Measurements from ENCODE around the gene ASPG.

Gene ASPG

GRCh38 chr14:104081261-104081835, 4.2 kb upstream of the ASPG start:
- Mint-ChIP-seq H3K27ac (ENCODE audit: low read depth) (no peak overlapping the region), H3K9me3 (no peaks in the 10 kb centered on the region), H3K4me3 (no peak overlapping the region), H3K27me3 (no peaks in the 10 kb centered on the region), H3K4me1 (no peaks in the 10 kb centered on the region), H3K36me3 (ENCODE audit: insufficient read depth) (peaks cover 1% of the 10 kb centered on the region)
- DNase-seq (ENCODE audit: low spot score in 2 of 2) (no peak), ATAC-seq (replicated peaks; ENCODE audit: extremely low read depth, poor library complexity, severe bottlenecking) (no peak)

- H3K9me3 Mint-ChIP-seq, result no peaks in the 10 kb centered on the region
- no peak overlapping the region for H3K4me3 Mint-ChIP-seq
- peaks cover 1% of the 10 kb centered on the region for H3K36me3 Mint-ChIP-seq (ENCODE audit: insufficient read depth)
- no peak for ATAC-seq (replicated peaks; ENCODE audit: extremely low read depth, poor library complexity, severe bottlenecking)
- no peak for DNase-seq (ENCODE audit: low spot score in 2 of 2)
- peaks cover 6% of the 10 kb centered on the region for H3K27me3 Mint-ChIP-seq
- H3K27ac Mint-ChIP-seq (ENCODE audit: low read depth), result no peak overlapping the region
- H3K4me1 Mint-ChIP-seq, result no peaks in the 10 kb centered on the region
Measured at GRCh38 chr14:104081951-104082464, 3.5 kb upstream of the ASPG start.

- no peak for DNase-seq (ENCODE audit: low spot score in 2 of 2)
- no peaks in the 10 kb centered on the region for H3K9me3 Mint-ChIP-seq
- H3K4me3 Mint-ChIP-seq, result no peak overlapping the region
- H3K27me3 Mint-ChIP-seq, result peaks cover 9% of the 10 kb centered on the region
- no peaks in the 10 kb centered on the region for H3K4me1 Mint-ChIP-seq
- H3K36me3 Mint-ChIP-seq (ENCODE audit: insufficient read depth), result peaks cover 1% of the 10 kb centered on the region
- H3K27ac Mint-ChIP-seq (ENCODE audit: low read depth), result no peak overlapping the region
- ATAC-seq (replicated peaks; ENCODE audit: extremely low read depth, poor library complexity, severe bottlenecking), result no peak
Measured at GRCh38 chr14:104082807-104083206, 2.7 kb upstream of the ASPG start.

GRCh38 chr14:104084251-104085002, 1.1 kb upstream of the ASPG start:
- ATAC-seq (replicated peaks; ENCODE audit: extremely low read depth, poor library complexity, severe bottlenecking) (no peak), DNase-seq (ENCODE audit: low spot score in 2 of 2) (no peak)
- peak overlapping the region; percentile 38 for H3K4me3 Mint-ChIP-seq
- no peaks in the 10 kb centered on the region for H3K9me3 Mint-ChIP-seq
- no peaks in the 10 kb centered on the region for H3K4me1 Mint-ChIP-seq
- peaks cover 1% of the 10 kb centered on the region for H3K36me3 Mint-ChIP-seq (ENCODE audit: insufficient read depth)
- no peak overlapping the region for H3K27ac Mint-ChIP-seq (ENCODE audit: low read depth)
- peaks cover 9% of the 10 kb centered on the region for H3K27me3 Mint-ChIP-seq

DNA sequence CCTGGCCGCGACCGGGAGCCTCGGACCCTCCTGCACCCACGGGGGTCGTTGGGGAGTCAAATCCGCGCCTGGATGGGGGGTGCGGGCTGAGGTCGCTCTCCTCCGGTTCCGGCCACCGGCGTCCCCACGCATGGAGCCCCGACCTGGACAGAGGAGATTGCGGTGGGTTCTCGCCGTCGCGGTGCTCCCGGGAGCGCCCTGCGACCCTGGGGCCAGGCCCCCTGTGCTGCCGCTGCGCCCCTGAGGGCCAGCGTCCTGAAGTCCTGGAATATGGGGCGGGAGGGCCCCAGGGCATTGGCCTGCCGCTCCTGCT, 345 bp downstream of the ASPG start:
- DNase-seq (ENCODE audit: low spot score in 2 of 2) (no peak), ATAC-seq (replicated peaks; ENCODE audit: extremely low read depth, poor library complexity, severe bottlenecking) (no peak)
- no peak overlapping the region for H3K27ac Mint-ChIP-seq (ENCODE audit: low read depth)
- no peaks in the 10 kb centered on the region for H3K9me3 Mint-ChIP-seq
- H3K36me3 Mint-ChIP-seq (ENCODE audit: insufficient read depth), result peaks cover 1% of the 10 kb centered on the region
- H3K27me3 Mint-ChIP-seq, result peaks cover 9% of the 10 kb centered on the region
- H3K4me3 Mint-ChIP-seq, result no peak overlapping the region
- H3K4me1 Mint-ChIP-seq, result no peaks in the 10 kb centered on the region

GRCh38 chr14:104086210-104086660, 735 bp downstream of the ASPG start:
- Mint-ChIP-seq H3K4me3 (no peak overlapping the region), H3K4me1 (no peaks in the 10 kb centered on the region), H3K27ac (ENCODE audit: low read depth) (no peak overlapping the region), H3K36me3 (ENCODE audit: insufficient read depth) (peaks cover 1% of the 10 kb centered on the region), H3K9me3 (no peaks in the 10 kb centered on the region), H3K27me3 (peaks cover 9% of the 10 kb centered on the region)
- ATAC-seq (replicated peaks; ENCODE audit: extremely low read depth, poor library complexity, severe bottlenecking), result no peak
- no peak for DNase-seq (ENCODE audit: low spot score in 2 of 2)

GRCh38 chr14:104086661-104087461, 1.4 kb downstream of the ASPG start:
- no peak overlapping the region for H3K27ac Mint-ChIP-seq (ENCODE audit: low read depth)
- DNase-seq (ENCODE audit: low spot score in 2 of 2), result no peak
- no peak for ATAC-seq (replicated peaks; ENCODE audit: extremely low read depth, poor library complexity, severe bottlenecking)
- H3K36me3 Mint-ChIP-seq (ENCODE audit: insufficient read depth), result peaks cover 1% of the 10 kb centered on the region
- H3K27me3 Mint-ChIP-seq, result peaks cover 9% of the 10 kb centered on the region
- no peaks in the 10 kb centered on the region for H3K9me3 Mint-ChIP-seq
- H3K4me1 Mint-ChIP-seq, result no peaks in the 10 kb centered on the region
- H3K4me3 Mint-ChIP-seq, result no peak overlapping the region

DNA sequence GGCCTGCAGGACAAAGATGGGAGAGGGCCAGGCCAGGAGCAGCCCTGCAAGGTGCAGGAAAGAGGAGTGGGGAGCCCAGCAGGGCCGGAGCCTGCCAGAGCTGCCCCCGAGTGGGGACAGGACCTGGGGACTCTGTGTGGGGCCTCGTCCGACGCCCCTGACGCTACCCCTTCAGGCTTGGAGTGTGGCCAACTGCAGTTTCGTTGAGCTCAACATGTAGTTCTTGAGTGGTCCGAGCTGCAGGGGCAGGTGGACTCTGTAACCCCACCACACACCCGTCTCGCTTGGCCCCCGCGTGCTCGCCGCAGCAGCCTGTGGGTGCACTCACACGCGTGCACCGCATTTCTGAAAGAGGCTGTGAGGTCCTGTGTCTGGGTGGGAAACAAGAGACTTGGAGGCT, 2.0 kb downstream of the ASPG start:
- Mint-ChIP-seq H3K4me3 (no peak overlapping the region), H3K36me3 (ENCODE audit: insufficient read depth) (peaks cover 1% of the 10 kb centered on the region), H3K27ac (ENCODE audit: low read depth) (no peak overlapping the region), H3K27me3 (peaks cover 9% of the 10 kb centered on the region), H3K4me1 (no peaks in the 10 kb centered on the region), H3K9me3 (no peaks in the 10 kb centered on the region)
- ATAC-seq (replicated peaks; ENCODE audit: extremely low read depth, poor library complexity, severe bottlenecking), result no peak
- no peak for DNase-seq (ENCODE audit: low spot score in 2 of 2)

DNA sequence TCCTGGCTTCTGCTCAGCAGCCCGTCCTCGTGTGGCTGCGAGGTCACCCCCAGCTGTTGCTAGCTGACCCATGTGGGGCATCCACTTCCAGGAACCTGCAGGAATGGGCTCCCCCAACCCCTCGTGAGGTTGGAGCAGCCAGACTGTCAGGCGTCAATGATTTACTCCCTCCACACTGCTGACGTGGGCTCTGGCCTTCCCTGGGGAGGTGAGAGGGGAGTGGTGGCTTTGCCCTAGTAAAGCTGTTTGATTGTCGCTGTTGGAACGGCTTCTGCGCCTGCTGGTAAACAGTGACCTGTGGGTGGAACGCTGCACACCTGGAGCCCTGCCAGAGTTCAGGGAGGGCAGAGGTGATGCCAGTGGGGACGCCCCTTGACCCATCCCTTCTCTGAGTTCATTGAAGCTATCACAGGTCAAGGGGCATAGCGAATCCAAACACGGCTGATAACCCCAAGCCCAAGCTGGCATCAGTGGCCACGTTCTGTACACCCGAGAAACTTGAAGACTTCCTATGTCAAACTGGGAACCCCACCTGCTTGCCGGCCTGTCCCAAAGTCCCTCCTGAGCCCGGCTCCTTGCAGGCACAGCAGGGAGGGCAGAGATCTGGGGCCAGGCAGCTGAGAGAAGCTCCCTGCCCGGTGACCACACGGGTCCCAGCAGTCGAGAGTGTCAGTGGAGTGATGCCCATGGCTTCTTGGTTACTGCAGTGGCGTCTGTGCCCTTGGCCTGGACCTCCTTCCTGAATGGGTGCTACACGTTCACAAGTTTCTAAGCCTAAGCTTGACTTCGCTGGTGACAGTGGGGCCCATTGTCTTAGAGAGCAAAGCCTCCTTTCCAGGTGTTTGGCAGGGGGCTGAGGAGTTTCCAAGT, 2.7 kb downstream of the ASPG start:
- Mint-ChIP-seq H3K4me1 (no peaks in the 10 kb centered on the region), H3K4me3 (no peak overlapping the region), H3K27me3 (peaks cover 9% of the 10 kb centered on the region), H3K27ac (ENCODE audit: low read depth) (no peak overlapping the region), H3K36me3 (ENCODE audit: insufficient read depth) (peaks cover 1% of the 10 kb centered on the region), H3K9me3 (no peaks in the 10 kb centered on the region)
- ATAC-seq (replicated peaks; ENCODE audit: extremely low read depth, poor library complexity, severe bottlenecking) (no peak), DNase-seq (ENCODE audit: low spot score in 2 of 2) (no peak)

DNA sequence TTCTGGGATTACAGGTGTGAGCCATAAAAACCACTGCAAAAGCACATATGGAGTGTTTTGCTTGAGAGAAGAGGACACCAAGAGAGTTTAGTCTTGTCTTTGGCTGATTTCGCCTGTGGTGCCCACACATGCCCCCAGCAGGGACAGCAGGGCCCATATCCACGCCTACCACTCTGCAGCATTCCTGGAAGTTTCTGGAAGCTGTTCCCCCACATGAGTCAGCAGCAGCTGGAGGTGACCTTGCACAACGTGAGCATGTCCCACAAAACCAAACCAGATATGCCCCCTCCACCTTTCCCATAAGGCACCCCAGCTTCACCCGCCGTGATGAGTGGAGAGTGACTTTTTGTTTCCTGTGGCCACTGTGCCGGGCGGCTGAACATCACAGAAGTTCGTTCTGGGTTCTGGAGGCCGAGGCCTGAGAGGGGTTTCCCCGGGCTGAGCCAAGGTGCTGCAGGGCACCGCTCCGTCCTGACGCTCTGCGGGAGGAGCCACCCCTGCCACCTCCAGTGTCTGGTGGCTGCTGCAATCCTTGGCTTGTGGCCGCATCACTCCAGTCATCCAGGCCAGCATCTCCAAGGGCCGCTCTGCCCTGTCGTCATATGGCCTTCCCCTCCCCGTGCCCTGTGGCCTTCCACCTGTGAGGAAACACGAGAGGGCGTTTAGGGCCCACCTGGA, 4.7 kb downstream of the ASPG start:
- DNase-seq (ENCODE audit: low spot score in 2 of 2), result no peak
- Mint-ChIP-seq H3K4me3 (no peak overlapping the region), H3K27me3 (peaks cover 9% of the 10 kb centered on the region)

GRCh38 chr14:104091061-104091926, 5.8 kb downstream of the ASPG start:
- no peaks in the 10 kb centered on the region for H3K9me3 Mint-ChIP-seq
- H3K36me3 Mint-ChIP-seq (ENCODE audit: insufficient read depth), result peaks cover 2% of the 10 kb centered on the region
- no peak for ATAC-seq (replicated peaks; ENCODE audit: extremely low read depth, poor library complexity, severe bottlenecking)
- no peak overlapping the region for H3K4me3 Mint-ChIP-seq
- H3K4me1 Mint-ChIP-seq, result peaks cover 6% of the 10 kb centered on the region
- no peak overlapping the region for H3K27ac Mint-ChIP-seq (ENCODE audit: low read depth)
- H3K27me3 Mint-ChIP-seq, result peaks cover 9% of the 10 kb centered on the region
- no peak for DNase-seq (ENCODE audit: low spot score in 2 of 2)

More for the DNA sequence above, 4.7 kb downstream of the ASPG start:
- Mint-ChIP-seq H3K9me3 (no peaks in the 10 kb centered on the region), H3K27ac (ENCODE audit: low read depth) (no peak overlapping the region), H3K4me1 (peaks cover 6% of the 10 kb centered on the region), H3K36me3 (ENCODE audit: insufficient read depth) (no peaks in the 10 kb centered on the region)
- no peak for ATAC-seq (replicated peaks; ENCODE audit: extremely low read depth, poor library complexity, severe bottlenecking)
